K562 (cell line): ENCODE data around the gene WASHC4. TPM values are rescaled to one million over a fixed set of nuclear protein-coding genes. Genes with fewer than 3 reads are reported as not detected.
A peak's percentile ranks its signal among the peaks of the same experiment; 100 is the strongest.

Experiments used
- CREB3 ChIP-seq: fragments of 450-650 bp; conservative IDR thresholded peaks from 2 replicates; pipeline ENCODE4 v1.6.1; 2016; ENCODE audit warnings: missing genetic modification characterization, low read depth, mild to moderate bottlenecking, missing compliant biosample characterization, moderate library complexity
- ETV5 ChIP-seq: sonication (generic); formaldehyde crosslinking; IDR thresholded peaks from 2 replicates; pipeline ENCODE4 v1.4.0; 2020; ENCODE audit warnings: low read depth, mild to moderate bottlenecking, missing genetic modification reagents
- FOXO4 ChIP-seq: fragments of 450-650 bp; formaldehyde crosslinking; IDR thresholded peaks from 2 replicates; pipeline ENCODE4 v1.4.0; 2020; ENCODE audit warnings: mild to moderate bottlenecking, moderate library complexity
- GATA2 ChIP-seq: sonication (generic); formaldehyde crosslinking; IDR thresholded peaks from 2 replicates; pipeline ENCODE4 v1.4.0; 2020; ENCODE audit warnings: mild to moderate bottlenecking, missing genetic modification reagents
- GTF2E2 ChIP-seq: fragments of 200-800 bp; sonication (Bioruptor generic); IDR thresholded peaks from 2 replicates; pipeline ENCODE4 v1.6.1; 2016; ENCODE audit warnings: missing genetic modification characterization, missing compliant biosample characterization
- MTA2 ChIP-seq: fragments of 450-650 bp; IDR thresholded peaks from 2 replicates; pipeline ENCODE4 v1.6.1; 2016; ENCODE audit warnings: low read depth
- NEUROD1 ChIP-seq: fragments of 150-350 bp; IDR thresholded peaks from 2 replicates; pipeline ENCODE4 v1.6.1; 2014; ENCODE audit warnings: borderline replicate concordance, low read length, low read depth; ENCODE audit not compliant: partially characterized antibody
- NFATC3 ChIP-seq: fragments of 450-650 bp; IDR thresholded peaks from 2 replicates; pipeline ENCODE4 v1.6.1; 2017; ENCODE audit warnings: mild to moderate bottlenecking
- PCBP2 ChIP-seq: fragments of 200-400 bp; formaldehyde crosslinking; IDR thresholded peaks from 2 replicates; pipeline ENCODE4 v1.6.1; 2018; ENCODE audit warnings: low read length, low read depth, mild to moderate bottlenecking, moderate library complexity; ENCODE audit not compliant: poor library complexity, severe bottlenecking
- POLR2B ChIP-seq: fragments of 450-650 bp; IDR thresholded peaks from 2 replicates; pipeline ENCODE4 v1.6.1; 2018; ENCODE audit warnings: low read depth; ENCODE audit not compliant: partially characterized antibody
- POLR3G ChIP-seq: IDR thresholded peaks from 2 replicates; pipeline ENCODE4 v1.6.1; 2011; ENCODE audit not compliant: insufficient read length, insufficient replicate concordance; ENCODE audit errors: extremely low read depth
- RAD21 ChIP-seq, 2 experiments: fragments of 250-450 bp in 1 of 2; fragments of 450-650 bp in 1 of 2; sonication (Bioruptor Pico) in 1 of 2; formaldehyde crosslinking in 1 of 2; IDR thresholded peaks in 1 of 2; conservative IDR thresholded peaks in 1 of 2; 2 replicates each; pipeline versions ENCODE4 v1.4.0 to v1.8.0; 2020 to 2022; ENCODE audit warnings: mild to moderate bottlenecking in 2 of 2, moderate library complexity in 1 of 2
- RB1 ChIP-seq: fragments of 450-650 bp; IDR thresholded peaks from 2 replicates; pipeline ENCODE4 v1.6.1; 2017; ENCODE audit warnings: low read depth, mild to moderate bottlenecking
- RCOR1 ChIP-seq, 2 experiments: IDR thresholded peaks; 2 replicates each; pipeline ENCODE4 v1.6.1; 2012; ENCODE audit warnings: low read depth in 2 of 2, low read length in 2 of 2, borderline replicate concordance in 1 of 2, improper control_type of control experiment in 1 of 2
- SETDB1 ChIP-seq: IDR thresholded peaks from one replicate; pipeline ENCODE4 v1.6.1; 2012; ENCODE audit warnings: low read length, control low read depth, inconsistent platforms
- SMARCA5 ChIP-seq: fragments of 450-650 bp; IDR thresholded peaks from 2 replicates; pipeline ENCODE4 v1.6.1; 2016
- TCF3 ChIP-seq: sonication (generic); formaldehyde crosslinking; IDR thresholded peaks from 2 replicates; pipeline ENCODE4 v1.4.0; 2020; ENCODE audit warnings: mild to moderate bottlenecking, missing genetic modification reagents
- TCF7L2 ChIP-seq: fragments of 150-350 bp; IDR thresholded peaks from 2 replicates; pipeline ENCODE4 v1.6.1; 2016; ENCODE audit warnings: low read depth, mild to moderate bottlenecking, low read length, moderate library complexity
- TRIM28 ChIP-seq: fragments of 450-650 bp; IDR thresholded peaks from 2 replicates; pipeline ENCODE4 v1.6.1; 2017
- ZNF707 ChIP-seq: fragments of 250-450 bp; sonication (Bioruptor Pico); conservative IDR thresholded peaks from 2 replicates; pipeline ENCODE4 v1.8.0; 2022; ENCODE audit warnings: inconsistent platforms, mild to moderate bottlenecking, moderate library complexity
- ZNF75A ChIP-seq: fragments of 450-650 bp; formaldehyde crosslinking; IDR thresholded peaks from 2 replicates; pipeline ENCODE4 v1.4.0; 2020; ENCODE audit warnings: mild to moderate bottlenecking
- ZNF764 ChIP-seq: fragments of 250-450 bp; sonication (Bioruptor Pico); IDR thresholded peaks from 2 replicates; pipeline ENCODE4 v1.4.0; 2020; ENCODE audit warnings: low read depth, mild to moderate bottlenecking, moderate library complexity
- polyA plus RNA-seq, 8 experiments: library from polyadenylated mRNA; depleted of rRNA in 4 of 8; stranded (reverse) in 5 of 8; unstranded in 3 of 8; fragments of >200 nt; fragmentation: Nextera tagmentation in 2 of 8; fragmentation: Illumina TruSeq in 1 of 8; extraction: Ambion mirVana in 2 of 8; extraction: Trizol in 1 of 8; gene quantifications; 2 replicates each; pipeline versions ENCODE4 v1.2.1 to v1.2.3, GENCODE V29; 2011 to 2014; ENCODE audit warnings: inconsistent platforms in 1 of 8, missing spikeins in 1 of 8
- total RNA-seq, 7 experiments: library from RNA; depleted of rRNA in 6 of 7; stranded (reverse); fragments of >200 nt in 6 of 7; fragmentation: Illumina TruSeq in 2 of 7; extraction: Trizol in 2 of 7; gene quantifications; 2 replicates each; pipeline versions ENCODE4 v1.2.1 to v1.2.3, GENCODE V29; 2011 to 2021; ENCODE audit warnings: low replicate concordance in 1 of 7
- TF ChIP-seq, protein P1 (sequence below): fragments of 450-650 bp; formaldehyde crosslinking; IDR thresholded peaks from 2 replicates; pipeline ENCODE4 v1.4.0; 2022; ENCODE audit warnings: mild to moderate bottlenecking, moderate library complexity
- TF ChIP-seq, protein P2 (sequence below): fragments of 250-450 bp; sonication (Bioruptor Pico); IDR thresholded peaks from 2 replicates; pipeline ENCODE4 v1.4.0; 2020; ENCODE audit warnings: mild to moderate bottlenecking

The WASHC4 gene
- total and polyA plus RNA-seq, 9 of the 15 experiments (the other 6 are each of a cell fraction or from before 2014, with no cell fraction given): 12.5 to 38.5 (median 21.3) TPM

DNA sequence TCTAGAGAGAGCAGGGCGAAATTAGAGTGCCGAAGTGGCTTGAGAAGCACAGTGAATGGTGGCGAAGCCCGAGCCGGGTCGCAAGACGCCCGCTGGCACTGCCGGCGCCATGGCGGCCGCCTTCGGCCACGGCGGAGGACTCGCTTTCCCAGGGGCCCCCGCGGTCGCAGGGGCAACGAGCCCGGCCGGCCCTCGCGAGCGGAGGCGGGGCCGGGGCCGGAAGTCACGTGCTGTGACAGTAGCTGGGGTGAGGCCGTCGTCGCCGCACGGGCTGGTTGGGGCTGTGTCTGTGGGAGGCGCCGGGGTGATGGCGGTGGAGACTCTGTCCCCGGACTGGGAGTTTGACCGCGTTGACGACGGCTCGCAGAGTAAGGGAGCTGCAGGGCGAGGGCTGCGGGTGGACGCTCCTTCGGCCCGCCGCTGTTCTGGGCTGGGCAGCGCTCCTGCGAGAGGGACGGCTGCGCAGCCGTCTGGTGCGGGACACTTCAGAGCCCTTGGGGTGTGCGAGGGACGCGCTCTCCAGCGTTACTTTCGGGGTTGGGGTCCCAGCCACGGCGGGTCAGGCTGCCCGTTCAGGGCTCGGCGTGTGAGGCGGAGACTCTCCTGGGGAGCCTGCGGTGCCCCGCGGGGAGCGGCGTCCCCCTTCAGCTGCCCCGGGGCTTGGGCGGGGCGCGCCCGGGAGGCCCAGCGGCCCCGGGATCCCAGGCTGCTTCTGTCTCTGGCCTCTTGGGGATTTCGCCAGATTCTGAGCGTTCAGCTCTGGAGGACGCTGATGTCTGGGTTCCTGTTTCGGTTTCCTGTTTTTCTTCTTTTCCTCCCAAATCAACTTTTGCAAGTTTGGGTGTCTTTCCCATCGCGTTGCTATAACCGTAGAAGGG lies at the start of gene WASHC4 (continued):
- no peak for TF ChIP-seq PCBP2
- TF ChIP-seq ETV5: peak; percentile 94
- peak; percentile 42 for TF ChIP-seq NEUROD1
- TF ChIP-seq RAD21 (CRISPR knock-in tag; conservative IDR thresholded peaks at IDR 0.05 in 1 of 2, IDR thresholded peaks at IDR 0.05 in 1 of 2): no peak; a peak in 1 of 4 replicates
- no peak for TF ChIP-seq FOXO4
- TF ChIP-seq TCF3: no peak; the same call in 1 of the 2 replicates
- TF ChIP-seq ZNF707 (CRISPR knock-in tag): no peak
- TF ChIP-seq GATA2: no peak
- no peak for TF ChIP-seq POLR3G
- TF ChIP-seq TRIM28: no peak
- TF ChIP-seq, protein P1, sequence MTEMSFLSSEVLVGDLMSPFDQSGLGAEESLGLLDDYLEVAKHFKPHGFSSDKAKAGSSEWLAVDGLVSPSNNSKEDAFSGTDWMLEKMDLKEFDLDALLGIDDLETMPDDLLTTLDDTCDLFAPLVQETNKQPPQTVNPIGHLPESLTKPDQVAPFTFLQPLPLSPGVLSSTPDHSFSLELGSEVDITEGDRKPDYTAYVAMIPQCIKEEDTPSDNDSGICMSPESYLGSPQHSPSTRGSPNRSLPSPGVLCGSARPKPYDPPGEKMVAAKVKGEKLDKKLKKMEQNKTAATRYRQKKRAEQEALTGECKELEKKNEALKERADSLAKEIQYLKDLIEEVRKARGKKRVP (CRISPR knock-in tag): peak; percentile 8; the same call in 1 of the 2 replicates
- no peak; the same call in 1 of the 2 replicates for TF ChIP-seq MTA2
- peak in 1 of 2 experiments; percentile 63; a peak in 1 of 4 replicates for TF ChIP-seq RCOR1 (IDR thresholded peaks at IDR 0.05; ENCODE audit: borderline replicate concordance in 1 of 2, low read depth in 2 of 2, low read length in 2 of 2)
- 0 out of 2 replicates have a peak, but pooled peaks have one; percentile 17 for TF ChIP-seq ZNF75A
- peak; percentile 86 for TF ChIP-seq POLR2B
- TF ChIP-seq CREB3 (tag): no peak
- peak; percentile 54; the same call in 1 of the 2 replicates for TF ChIP-seq GTF2E2 (tag)
- TF ChIP-seq, protein P2, sequence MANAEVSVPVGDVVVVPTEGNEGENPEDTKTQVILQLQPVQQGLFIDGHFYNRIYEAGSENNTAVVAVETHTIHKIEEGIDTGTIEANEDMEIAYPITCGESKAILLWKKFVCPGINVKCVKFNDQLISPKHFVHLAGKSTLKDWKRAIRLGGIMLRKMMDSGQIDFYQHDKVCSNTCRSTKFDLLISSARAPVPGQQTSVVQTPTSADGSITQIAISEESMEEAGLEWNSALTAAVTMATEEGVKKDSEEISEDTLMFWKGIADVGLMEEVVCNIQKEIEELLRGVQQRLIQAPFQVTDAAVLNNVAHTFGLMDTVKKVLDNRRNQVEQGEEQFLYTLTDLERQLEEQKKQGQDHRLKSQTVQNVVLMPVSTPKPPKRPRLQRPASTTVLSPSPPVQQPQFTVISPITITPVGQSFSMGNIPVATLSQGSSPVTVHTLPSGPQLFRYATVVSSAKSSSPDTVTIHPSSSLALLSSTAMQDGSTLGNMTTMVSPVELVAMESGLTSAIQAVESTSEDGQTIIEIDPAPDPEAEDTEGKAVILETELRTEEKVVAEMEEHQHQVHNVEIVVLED (CRISPR knock-in tag): peak; percentile 69
- TF ChIP-seq SETDB1: peak; percentile 43
- TF ChIP-seq SMARCA5: no peak
- no peak for TF ChIP-seq TCF7L2
- TF ChIP-seq RB1: peak; percentile 67; the same call in 1 of the 2 replicates
- no peak for TF ChIP-seq NFATC3
- no peak for TF ChIP-seq ZNF764
